Neuronal stem cell (in vitro differentiated cells): ENCODE data around the gene KIF26B.
"Not testable (repeated sequence)": the region's sequence is repeated elsewhere in the genome, so short reads cannot be mapped to it uniquely, and the experiment has no call there.

Source experiments
- DNase-seq: peaks from one replicate; pipeline ENCODE4 v3.0.0-alpha.2; 2013; ENCODE audit warnings: low spot score
- H2AFZ ChIP-seq: one replicate; pipeline ENCODE4 v1.6.1; 2013; ENCODE audit warnings: mild to moderate bottlenecking, low read length, inconsistent platforms
- H2AK5ac ChIP-seq: 2 replicates; pipeline ENCODE4 v1.6.1; 2013; ENCODE audit warnings: low read depth, mild to moderate bottlenecking, inconsistent platforms, low read length, moderate library complexity, mixed read lengths
- H2BK120ac ChIP-seq: 2 replicates; pipeline ENCODE4 v1.6.1; 2013; ENCODE audit warnings: low read depth, mild to moderate bottlenecking, inconsistent platforms, low read length, moderate library complexity, mixed read lengths
- H2BK12ac ChIP-seq: one replicate; pipeline ENCODE4 v1.6.1; 2013; ENCODE audit warnings: low read length, inconsistent platforms
- H2BK15ac ChIP-seq: 2 replicates; pipeline ENCODE4 v1.6.1; 2013; ENCODE audit warnings: mild to moderate bottlenecking, low read length, inconsistent platforms, mixed read lengths
- H2BK5ac ChIP-seq: one replicate; pipeline ENCODE4 v1.6.1; 2013; ENCODE audit warnings: inconsistent platforms, mild to moderate bottlenecking, low read length, moderate library complexity
- H3K14ac ChIP-seq: one replicate; pipeline ENCODE4 v1.6.1; 2013; ENCODE audit warnings: low read length, inconsistent platforms
- H3K18ac ChIP-seq: 2 replicates; pipeline ENCODE4 v1.6.1; 2013; ENCODE audit warnings: low read length, inconsistent platforms
- H3K23ac ChIP-seq: 2 replicates; pipeline ENCODE4 v1.6.1; 2013; ENCODE audit warnings: low read depth, mild to moderate bottlenecking, mixed read lengths, low read length, inconsistent platforms; ENCODE audit not compliant: poor library complexity
- H3K27ac ChIP-seq: replicated peaks from 3 replicates; pipeline ENCODE4 v1.5.1; 2013; ENCODE audit warnings: low read length, inconsistent platforms
- H3K27me3 ChIP-seq, 3 experiments: 2 replicates each; pipeline ENCODE4 v1.6.1; 2013; ENCODE audit warnings: low read length in 3 of 3, mild to moderate bottlenecking in 2 of 3, inconsistent platforms in 1 of 3, low read depth in 1 of 3, mixed read lengths in 1 of 3, moderate library complexity in 1 of 3; ENCODE audit not compliant: control insufficient read depth in 3 of 3, insufficient read depth in 3 of 3
- H3K36me3 ChIP-seq, 2 donors: replicated peaks in 1 of 2; 2 replicates each; pipeline ENCODE4 v1.6.1; 2013; ENCODE audit warnings: low read length in 2 of 2; ENCODE audit not compliant: control insufficient read depth in 2 of 2, insufficient read depth in 2 of 2
- H3K4ac ChIP-seq: 2 replicates; pipeline ENCODE4 v1.6.1; 2013; ENCODE audit warnings: inconsistent platforms, mild to moderate bottlenecking, low read length, moderate library complexity
- H3K4me1 ChIP-seq, 2 donors: 1 replicate in 1 of 2; 2 replicates in 1 of 2; pipeline ENCODE4 v1.6.1; 2013; ENCODE audit warnings: low read length in 2 of 2, low read depth in 1 of 2; ENCODE audit not compliant: control insufficient read depth in 2 of 2, insufficient read depth in 1 of 2
- H3K4me2 ChIP-seq: one replicate; pipeline ENCODE4 v1.6.1; 2013; ENCODE audit warnings: mild to moderate bottlenecking, low read length, inconsistent platforms; ENCODE audit not compliant: insufficient read depth, poor library complexity, severe bottlenecking
- H3K4me3 ChIP-seq, 2 donors: 2 replicates each; pipeline ENCODE4 v1.5.1; 2013; ENCODE audit warnings: low read length in 2 of 2, mild to moderate bottlenecking in 2 of 2, inconsistent platforms in 1 of 2, moderate library complexity in 1 of 2
- H3K79me1 ChIP-seq: one replicate; pipeline ENCODE4 v1.6.1; 2013; ENCODE audit warnings: low read depth, mild to moderate bottlenecking, inconsistent platforms, low read length, moderate library complexity
- H3K9ac ChIP-seq: one replicate; pipeline ENCODE4 v1.6.1; 2013; ENCODE audit warnings: mild to moderate bottlenecking, low read depth, low read length, inconsistent platforms; ENCODE audit not compliant: poor library complexity
- H3K9me3 ChIP-seq, 2 donors: replicated peaks in 1 of 2; 2 replicates each; pipeline versions ENCODE3 to v1.6.1; 2013; ENCODE audit warnings: low read length in 2 of 2, mild to moderate bottlenecking in 2 of 2, inconsistent platforms in 1 of 2, low read depth in 1 of 2, mixed read lengths in 1 of 2, moderate library complexity in 1 of 2; ENCODE audit not compliant: control insufficient read depth in 2 of 2, insufficient read depth in 1 of 2
- H4K8ac ChIP-seq: one replicate; pipeline ENCODE4 v1.6.1; 2013; ENCODE audit warnings: low read depth, mild to moderate bottlenecking, inconsistent platforms, low read length, moderate library complexity
- H4K91ac ChIP-seq: one replicate; pipeline ENCODE4 v1.6.1; 2013; ENCODE audit warnings: low read length, low read depth, mild to moderate bottlenecking, inconsistent platforms; ENCODE audit not compliant: poor library complexity
- WGBS, 2 donors: extraction: QIAGEN DNeasy Blood & Tissue Kit; methylation state at CpG; one replicate each; pipeline ENCODE4 v1.1.7; 2013; ENCODE audit warnings: missing lambda C conversion rate in 2 of 2, mixed read lengths in 1 of 2; ENCODE audit not compliant: insufficient read length in 2 of 2, insufficient replicate concordance in 1 of 2; ENCODE audit errors: extremely low coverage in 2 of 2; 5-methylcytosine and 5-hydroxymethylcytosine counted together

KIF26B gene

GRCh38 chr1:245130281-245131025, 24.3 kb upstream of the KIF26B start:
- not testable (repeated sequence) for DNase-seq, H3K27ac ChIP-seq

GRCh38 chr1:245131026-245131393, 23.8 kb upstream of the KIF26B start:
- Histone ChIP-seq H2BK15ac (no peak overlapping the region), H2AK5ac (no peak overlapping the region), H2BK120ac (no peak overlapping the region), H2BK12ac (no peak overlapping the region), H3K4me2 (no peak overlapping the region), H2AFZ (no peak overlapping the region), H3K18ac (no peak overlapping the region), H3K79me1 (no peaks in the 10 kb centered on the region), H4K8ac (no peak overlapping the region), H3K4ac (no peak overlapping the region), H3K9me3 (no peaks in the 10 kb centered on the region), H4K91ac (no peak overlapping the region), H3K14ac (no peak overlapping the region), H3K9ac (no peak overlapping the region), H3K23ac (no peak overlapping the region), H3K4me1 (peaks cover 0 to 4% of the 10 kb centered on the region in 2 donors), H3K4me3 (no peak overlapping the region), H2BK5ac (no peak overlapping the region), H3K36me3 (no peaks in the 10 kb centered on the region), H3K27me3 (no peaks in the 10 kb centered on the region), H3K27ac (no peak overlapping the region)
- no peak for DNase-seq
- WGBS, 2 donors: no CpG with 5 or more reads among the region's 9 CpGs

More at GRCh38 chr1:245130281-245131025, 24.3 kb upstream of the KIF26B start:
- no CpG with 5 or more reads among the region's 16 CpGs for WGBS, 2 donors
- H3K4me3 ChIP-seq, H2AK5ac ChIP-seq, H3K4ac ChIP-seq, H3K18ac ChIP-seq, H3K79me1 ChIP-seq, H4K91ac ChIP-seq, H2BK5ac ChIP-seq, H2BK12ac ChIP-seq, H2BK15ac ChIP-seq, H2BK120ac ChIP-seq, H4K8ac ChIP-seq, H3K36me3 ChIP-seq, H3K4me2 ChIP-seq, H3K14ac ChIP-seq, H3K4me1 ChIP-seq, H3K27me3 ChIP-seq, H2AFZ ChIP-seq, H3K9me3 ChIP-seq, H3K23ac ChIP-seq: not testable (repeated sequence)
- H3K9ac ChIP-seq: peak overlapping the region; percentile 33

GRCh38 chr1:245132771-245133170, 22.0 kb upstream of the KIF26B start:
- Histone ChIP-seq H2BK120ac (no peak overlapping the region), H3K23ac (no peak overlapping the region), H3K4me1 (peaks cover 0 to 4% of the 10 kb centered on the region in 2 donors), H2BK5ac (no peak overlapping the region), H3K18ac (no peak overlapping the region), H2BK15ac (no peak overlapping the region), H2AK5ac (no peak overlapping the region), H3K9me3 (no peaks in the 10 kb centered on the region), H3K36me3 (no peaks in the 10 kb centered on the region), H4K91ac (no peak overlapping the region), H3K27me3 (no peaks in the 10 kb centered on the region), H3K27ac (no peak overlapping the region), H3K79me1 (no peaks in the 10 kb centered on the region), H4K8ac (no peak overlapping the region), H3K4me2 (no peak overlapping the region), H3K14ac (no peak overlapping the region), H3K4me3 (no peak overlapping the region), H3K9ac (no peak overlapping the region), H3K4ac (no peak overlapping the region), H2AFZ (no peak overlapping the region), H2BK12ac (no peak overlapping the region)
- no CpG with 5 or more reads among the region's 11 CpGs for WGBS, 2 donors
- DNase-seq: no peak

- no peak overlapping the region for H3K14ac ChIP-seq
- no peak overlapping the region for H2AK5ac ChIP-seq
- H3K23ac ChIP-seq: no peak overlapping the region
- H3K79me1 ChIP-seq: no peaks in the 10 kb centered on the region
- H3K4ac ChIP-seq: no peak overlapping the region
- H3K36me3 ChIP-seq: no peaks in the 10 kb centered on the region
- no peak overlapping the region for H3K4me3 ChIP-seq
- no peak overlapping the region for H4K91ac ChIP-seq
- no peak overlapping the region for H2AFZ ChIP-seq
- H3K27me3 ChIP-seq: no peaks in the 10 kb centered on the region
- H3K18ac ChIP-seq: no peak overlapping the region
- no peak overlapping the region for H2BK12ac ChIP-seq
- H4K8ac ChIP-seq: no peak overlapping the region
- no peak overlapping the region for H3K9ac ChIP-seq
- no peak overlapping the region for H2BK5ac ChIP-seq
- no peak overlapping the region for H3K4me2 ChIP-seq
- no peak overlapping the region for H2BK15ac ChIP-seq
- DNase-seq: no peak
- no peak overlapping the region for H2BK120ac ChIP-seq
- 100% methylated on average over 1 to 2 of the region's 17 CpGs for WGBS, 2 donors
- H3K9me3 ChIP-seq: no peaks in the 10 kb centered on the region
- peaks cover 0 to 4% of the 10 kb centered on the region in 2 donors for H3K4me1 ChIP-seq
- no peak overlapping the region for H3K27ac ChIP-seq
Observed at GRCh38 chr1:245133995-245134715, 20.6 kb upstream of the KIF26B start.
